ENCODE data around the gene IDI2.
"Not testable (repeated sequence)": the region's sequence is repeated elsewhere in the genome, so short reads cannot be mapped to it uniquely, and the experiment has no call there.

Gene IDI2

GRCh38 chr10:1025683-1026082 lies at the start of gene IDI2:
IDI2 (minus strand) TSS chr10:1025859; CDS start chr10:1024723, 1,136 bp downstream.
- FAIRE-seq (no peak), DNase-seq (ENCODE audit: insufficient read length, low spot score) (no peak)
- no peak for TF ChIP-seq POLR2A (IDR thresholded peaks at IDR 0.05; ENCODE audit: low read depth, low read length)

GRCh38 chr10:1074748-1075308 lies 49.2 kb upstream of the IDI2 start:
- DNase-seq (ENCODE audit: insufficient read length, low spot score): no peak
- FAIRE-seq: no peak
- TF ChIP-seq POLR2A (IDR thresholded peaks at IDR 0.05; ENCODE audit: low read depth, low read length): no peak

- TF ChIP-seq POLR2A (IDR thresholded peaks at IDR 0.05; ENCODE audit: low read depth, low read length): no peak
- FAIRE-seq (no peak), DNase-seq (ENCODE audit: insufficient read length, low spot score) (no peak)
These were observed 48.5 kb upstream of the IDI2 start for GRCh38 chr10:1074052-1074747.

- DNase-seq (ENCODE audit: insufficient read length, low spot score) (no peak), FAIRE-seq (no peak)
- no peak for TF ChIP-seq POLR2A (IDR thresholded peaks at IDR 0.05; ENCODE audit: low read depth, low read length)
These were observed 45.3 kb upstream of the IDI2 start for GRCh38 chr10:1070919-1071318.

GRCh38 chr10:1068380-1069361 lies 43.0 kb upstream of the IDI2 start:
- DNase-seq (ENCODE audit: insufficient read length, low spot score) (no peak), FAIRE-seq (no peak)
- TF ChIP-seq POLR2A (IDR thresholded peaks at IDR 0.05; ENCODE audit: low read depth, low read length): no peak

GRCh38 chr10:1066734-1067133 lies 41.1 kb upstream of the IDI2 start:
- not testable (repeated sequence) for FAIRE-seq; DNase-seq (ENCODE audit: insufficient read length, low spot score)

- no peak for DNase-seq (ENCODE audit: insufficient read length, low spot score)
- no peak for TF ChIP-seq POLR2A (IDR thresholded peaks at IDR 0.05; ENCODE audit: low read depth, low read length)
- no peak for FAIRE-seq
These were observed 39.2 kb upstream of the IDI2 start for GRCh38 chr10:1064964-1065247.

GRCh38 chr10:1063232-1063865 lies 37.7 kb upstream of the IDI2 start:
- DNase-seq (ENCODE audit: insufficient read length, low spot score) (no peak), FAIRE-seq (no peak)
- no peak for TF ChIP-seq POLR2A (IDR thresholded peaks at IDR 0.05; ENCODE audit: low read depth, low read length)

- DNase-seq (ENCODE audit: insufficient read length, low spot score): no peak
- TF ChIP-seq POLR2A (IDR thresholded peaks at IDR 0.05; ENCODE audit: low read depth, low read length): no peak
These were observed 36.5 kb upstream of the IDI2 start for GRCh38 chr10:1061930-1062774.

GRCh38 chr10:1059902-1060301 lies 34.2 kb upstream of the IDI2 start:
- no peak for TF ChIP-seq POLR2A (IDR thresholded peaks at IDR 0.05; ENCODE audit: low read depth, low read length)
- DNase-seq (ENCODE audit: insufficient read length, low spot score): no peak

More at GRCh38 chr10:1061930-1062774, 36.5 kb upstream of the IDI2 start:
- FAIRE-seq: no peak

GRCh38 chr10:1058017-1058416 lies 32.4 kb upstream of the IDI2 start:
- DNase-seq (ENCODE audit: insufficient read length, low spot score) (no peak), FAIRE-seq (no peak)
- TF ChIP-seq POLR2A (IDR thresholded peaks at IDR 0.05; ENCODE audit: low read depth, low read length): no peak

More at GRCh38 chr10:1059902-1060301, 34.2 kb upstream of the IDI2 start:
- no peak for FAIRE-seq

GRCh38 chr10:1057106-1057657 lies 31.5 kb upstream of the IDI2 start:
- DNase-seq (ENCODE audit: insufficient read length, low spot score): no peak
- no peak for FAIRE-seq
- TF ChIP-seq POLR2A (IDR thresholded peaks at IDR 0.05; ENCODE audit: low read depth, low read length): no peak
